Measurements from ENCODE around the gene FYN.

FYN gene

DNA sequence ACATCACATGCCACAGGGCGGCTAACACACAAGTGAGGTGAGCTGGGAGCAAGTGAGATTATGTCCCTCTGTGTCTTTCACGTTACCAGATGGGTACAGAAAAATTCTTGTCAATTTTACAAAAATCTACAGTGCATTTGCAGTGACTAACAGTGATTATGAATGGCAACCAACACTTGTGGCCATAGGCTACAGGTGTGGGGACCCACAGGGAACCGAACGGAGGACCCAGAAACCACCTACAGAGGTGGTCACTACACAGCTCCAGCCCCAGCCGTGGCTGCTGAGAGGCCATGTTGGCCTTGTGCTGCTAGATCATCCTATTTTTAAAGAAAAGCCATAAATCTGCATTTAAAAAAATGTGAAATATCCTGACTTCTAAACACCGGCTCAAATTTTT is 50.2 kb downstream of the FYN start:
- TF ChIP-seq CTCF (IDR thresholded peaks at IDR 0.05), result no peak
- peaks cover 0 to 27% (median 8%) of the 10 kb centered on the region in 4 donors for H3K4me1 ChIP-seq
- H3K27ac ChIP-seq, result peak overlapping the region; percentile 29

DNA sequence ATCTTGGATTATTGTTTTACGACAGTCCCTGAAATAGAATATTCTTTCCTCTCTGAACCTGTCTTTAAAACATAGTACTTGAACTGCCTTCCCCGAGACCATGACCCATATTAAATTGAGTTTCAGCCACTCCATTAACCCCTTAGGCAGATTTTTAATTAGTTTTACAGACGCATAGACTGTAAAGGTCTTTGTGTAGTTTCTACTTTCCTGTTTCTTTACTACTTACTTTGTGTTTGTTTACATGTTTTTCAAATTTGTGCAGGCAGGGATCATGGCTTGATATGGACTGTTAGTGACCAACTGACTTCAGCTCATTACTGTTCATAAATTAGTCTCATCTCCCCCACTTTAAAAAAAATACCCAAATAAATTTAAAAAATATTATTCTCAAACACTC is 53.8 kb downstream of the FYN start:
- Histone ChIP-seq H3K4me3 (no peak overlapping the region), H3K27me3 (no peaks in the 10 kb centered on the region), H3K9me3 (no peaks in the 10 kb centered on the region), H3K4me1 (peaks cover 0 to 18% (median 8%) of the 10 kb centered on the region in 4 donors), H3K27ac (no peak overlapping the region), H3K36me3 (no peaks in the 10 kb centered on the region)
- no peak for DNase-seq
- no peak for TF ChIP-seq CTCF (IDR thresholded peaks at IDR 0.05)
- intact Hi-C loops (cut with DNase I; ENCODE audit: low total_unique reads), result no loop called here

More for the DNA sequence above, 50.2 kb downstream of the FYN start:
- no peak for DNase-seq
- no peaks in the 10 kb centered on the region for H3K9me3 ChIP-seq
- H3K27me3 ChIP-seq, result no peaks in the 10 kb centered on the region
- no peaks in the 10 kb centered on the region for H3K36me3 ChIP-seq
- intact Hi-C loops (cut with DNase I; ENCODE audit: low total_unique reads), result no loop called here
- no peak overlapping the region for H3K4me3 ChIP-seq

DNA sequence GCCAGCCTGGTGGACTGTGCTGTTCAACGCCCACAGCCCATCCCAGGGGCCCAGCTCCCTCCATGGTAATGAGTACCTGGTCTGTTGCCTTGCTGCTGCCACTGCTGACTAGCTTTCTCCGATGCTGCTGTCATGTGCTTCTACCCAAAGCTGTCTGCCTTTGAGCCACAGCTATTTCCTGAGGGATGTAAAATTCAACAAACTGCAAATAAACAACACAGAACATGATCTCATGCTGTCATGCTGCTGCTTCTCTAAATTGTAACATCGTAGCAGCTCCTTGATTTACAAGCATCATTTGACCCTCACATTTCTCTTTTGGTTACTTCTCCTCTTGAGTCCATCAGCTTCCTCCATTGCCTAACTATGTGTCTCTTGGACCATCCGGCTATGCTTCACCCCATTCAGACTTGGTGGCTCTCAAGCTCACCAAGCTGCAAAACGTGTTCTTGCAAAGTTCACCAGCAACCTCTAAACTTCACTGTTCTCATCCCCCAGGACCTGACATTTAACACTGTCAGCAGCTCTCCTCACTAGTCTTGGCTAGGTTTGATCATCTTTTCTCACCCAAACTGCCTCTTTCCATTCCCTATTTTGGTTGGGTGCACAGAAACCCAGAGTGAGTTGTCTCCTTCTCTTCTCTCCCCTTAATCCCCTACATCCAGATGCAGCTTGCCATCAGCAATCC is 54.6 kb downstream of the FYN start:
- DNase-seq, result peak in 1 of 2 donors; percentile 47
- no peak for TF ChIP-seq CTCF (IDR thresholded peaks at IDR 0.05)
- no peaks in the 10 kb centered on the region for H3K9me3 ChIP-seq
- no peak overlapping the region for H3K27ac ChIP-seq
- H3K36me3 ChIP-seq, result no peaks in the 10 kb centered on the region
- peaks cover 0 to 10% (median 6%) of the 10 kb centered on the region in 4 donors for H3K4me1 ChIP-seq
- no peak overlapping the region for H3K4me3 ChIP-seq
- intact Hi-C loops (cut with DNase I; ENCODE audit: low total_unique reads), result no loop called here
- H3K27me3 ChIP-seq, result no peaks in the 10 kb centered on the region

DNA sequence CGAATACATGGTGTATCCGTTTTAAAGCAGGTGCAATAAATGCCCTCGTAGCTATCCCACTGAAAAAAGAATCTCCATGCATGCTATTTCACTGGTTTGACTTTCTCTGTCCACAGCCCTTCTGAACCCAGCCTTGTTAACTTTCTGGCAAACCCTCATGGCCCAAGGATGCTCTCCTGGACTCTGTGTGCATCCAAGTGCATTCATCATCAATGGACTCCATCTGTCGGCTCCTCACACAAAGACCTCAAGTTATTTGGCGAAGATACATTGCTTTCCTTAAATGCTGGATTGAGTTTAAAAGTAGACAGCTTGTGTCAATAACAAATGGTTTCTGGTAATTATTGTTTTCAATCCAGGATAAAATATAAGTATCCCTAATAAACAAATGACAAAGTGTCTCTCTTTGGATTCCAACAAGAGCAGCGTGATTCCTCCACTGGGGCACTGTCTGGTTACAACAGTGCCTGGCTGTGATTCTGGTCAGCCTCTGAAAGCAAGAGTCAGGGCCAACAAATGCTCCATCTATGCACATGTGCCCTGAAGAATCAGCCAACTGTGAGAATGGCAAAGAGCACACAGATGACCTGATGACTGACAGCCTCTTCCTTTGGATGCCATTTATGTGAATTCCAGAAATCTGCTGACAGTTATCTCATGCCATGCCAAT is 55.7 kb downstream of the FYN start:
- H3K4me3 ChIP-seq, result no peak overlapping the region
- no peak overlapping the region for H3K27ac ChIP-seq
- no peak for TF ChIP-seq CTCF (IDR thresholded peaks at IDR 0.05)
- H3K27me3 ChIP-seq, result no peaks in the 10 kb centered on the region
- H3K36me3 ChIP-seq, result no peaks in the 10 kb centered on the region
- DNase-seq, result peak in 1 of 2 donors; percentile 55
- H3K4me1 ChIP-seq, result no peaks in the 10 kb centered on the region
- H3K9me3 ChIP-seq, result no peaks in the 10 kb centered on the region
- intact Hi-C loops (cut with DNase I; ENCODE audit: low total_unique reads), result no loop called here

- no peak for TF ChIP-seq CTCF (IDR thresholded peaks at IDR 0.05)
- no peaks in the 10 kb centered on the region for H3K36me3 ChIP-seq
- no peaks in the 10 kb centered on the region for H3K27me3 ChIP-seq
- no peaks in the 10 kb centered on the region for H3K4me1 ChIP-seq
- intact Hi-C loops (cut with DNase I; ENCODE audit: low total_unique reads), result no loop called here
- no peak overlapping the region for H3K27ac ChIP-seq
- no peaks in the 10 kb centered on the region for H3K9me3 ChIP-seq
- no peak for DNase-seq
- no peak overlapping the region for H3K4me3 ChIP-seq
These were observed 59.5 kb downstream of the FYN start for GRCh38 chr6:111813677-111814310.
